GM12891 (cell line): ENCODE measurements around the gene RRP7A.

Experiments
- PAX5 ChIP-seq: IDR thresholded peaks from 2 replicates; pipeline ENCODE4 v1.6.1; 2011; ENCODE audit warnings: low read length, moderate library complexity, mild to moderate bottlenecking; ENCODE audit not compliant: insufficient read depth, severe bottlenecking
- POLR2A ChIP-seq: IDR thresholded peaks from 2 replicates; pipeline ENCODE4 v1.6.1; 2011; ENCODE audit warnings: low read depth, low read length, control low read depth
- POLR2AphosphoS5 ChIP-seq: IDR thresholded peaks from 2 replicates; pipeline ENCODE4 v1.6.1; 2011; ENCODE audit warnings: low read depth, low read length, control low read depth
- POU2F2 ChIP-seq: IDR thresholded peaks from 2 replicates; pipeline ENCODE4 v1.6.1; 2011; ENCODE audit warnings: low read depth, mild to moderate bottlenecking, control low read depth, low read length, moderate library complexity
- SPI1 ChIP-seq: IDR thresholded peaks from 2 replicates; pipeline ENCODE4 v1.6.1; 2011; ENCODE audit warnings: low read depth, low read length, control low read depth
- TAF1 ChIP-seq: IDR thresholded peaks from 2 replicates; pipeline ENCODE4 v1.6.1; 2011; ENCODE audit warnings: low read depth, low read length, control low read depth

DNA sequence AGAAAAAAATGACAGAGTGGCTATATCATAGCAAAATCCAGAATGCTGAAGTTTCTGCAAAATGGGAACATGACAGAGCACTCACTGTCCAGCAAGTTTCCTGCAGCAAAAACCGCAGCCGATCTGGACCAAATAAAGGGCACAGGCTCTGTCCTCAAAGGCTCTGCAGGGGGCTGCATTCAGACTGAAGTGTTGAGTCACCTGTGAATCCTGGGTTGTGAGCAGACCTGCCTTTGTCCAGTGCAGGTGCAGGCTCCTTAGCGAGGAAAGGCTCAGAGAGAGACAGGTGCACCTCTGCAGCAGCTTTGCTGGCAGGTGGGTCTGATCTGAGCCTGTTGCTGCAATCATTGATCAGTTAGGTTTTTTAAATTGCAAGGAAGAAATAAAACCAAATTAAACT is 58.1 kb downstream of the RRP7A start:
- no peak for TF ChIP-seq POLR2AphosphoS5
- TF ChIP-seq POLR2A = no peak
- TF ChIP-seq TAF1 = no peak
- no peak for TF ChIP-seq POU2F2
- TF ChIP-seq SPI1 = no peak
- TF ChIP-seq PAX5 = no peak
